ENCODE data around the gene ST6GALNAC6. TPM values are rescaled to one million over a fixed set of nuclear protein-coding genes. Genes with fewer than 3 reads are reported as not detected.

ST6GALNAC6 gene
- total and polyA plus RNA-seq, 10 of the 15 experiments (the other 5 are each of a cell fraction or from before 2014, with no cell fraction given), result 0.40 to 27.0 (median 16.8) TPM

- H2AFZ ChIP-seq (ENCODE audit: control insufficient read depth, low read depth, low read length), result no peak overlapping the region
- H3K4me2 ChIP-seq (ENCODE audit: control insufficient read depth, insufficient read depth), result no peak overlapping the region
- FAIRE-seq (no peak), ATAC-seq (no peak), DNase-seq (ENCODE audit: low read depth, low spot score) (no peak)
- peaks cover 0 to 7% of the 10 kb centered on the region in 2 experiments; a peak in 3 of 4 replicates for H3K36me3 ChIP-seq (ENCODE audit: control insufficient read depth in 2 of 2, insufficient read depth in 2 of 2, low read length in 1 of 2)
- H3K27me3 ChIP-seq (replicated peaks in 1 of 2; ENCODE audit: control insufficient read depth in 2 of 2, insufficient read depth in 2 of 2, low read length in 1 of 2), result no peaks in the 10 kb centered on the region
- ChIA-PET POLR2A (no interaction called here), RAD21 (ENCODE audit: unreplicated experiment) (interaction anchor here (1.4 kb wide), 1 partner anchor 86 kb away, joined by 3 read pairs; no protein-coding TSS in a partner anchor), CTCF (interaction anchor here (1.0 to 13.8 kb wide), 3 partner anchors 10 to 95 kb away, joined by 3 to 332 read pairs (median 5); no protein-coding TSS in a partner anchor), SMC1A (ENCODE audit: uncharacterized antibody, unreplicated experiment) (interaction anchor here (1.3 kb wide), 1 partner anchor 79 kb away, joined by 4 read pairs; no protein-coding TSS in a partner anchor)
- in situ Hi-C loops (cut with MboI) (no loop called here), intact Hi-C loops (cut with micrococcal nuclease; ENCODE audit: unreplicated experiment) (no loop called here)
- no peaks in the 10 kb centered on the region for H3K79me2 ChIP-seq (ENCODE audit: control insufficient read depth, insufficient read depth, low read length)
- no peak overlapping the region for H3K4me3 ChIP-seq
- H3K4me1 ChIP-seq (ENCODE audit: control insufficient read depth, insufficient read depth, low read length), result peaks cover 7% of the 10 kb centered on the region
- TF ChIP-seq LARP7 (IDR thresholded peaks at IDR 0.05) (no peak), HDGF (IDR thresholded peaks at IDR 0.05) (no peak), RBBP5 (conservative IDR thresholded peaks at IDR 0.05) (no peak), SREBF2 (IDR thresholded peaks at IDR 0.05; ENCODE audit: low read length) (no peak), PAX8 (IDR thresholded peaks at IDR 0.05) (no peak), POU2F2 (IDR thresholded peaks at IDR 0.05; ENCODE audit: borderline replicate concordance, low read depth, low read length) (no peak), E2F4 (IDR thresholded peaks at IDR 0.05; ENCODE audit: low read depth, low read length) (no peak), IKZF1 (conservative IDR thresholded peaks at IDR 0.05) (no peak), SMARCA5 (IDR thresholded peaks at IDR 0.05) (no peak), KDM1A (IDR thresholded peaks at IDR 0.05; ENCODE audit: borderline replicate concordance) (no peak), BRCA1 (IDR thresholded peaks at IDR 0.05; ENCODE audit: low read depth, low read length) (no peak), CREB1 (IDR thresholded peaks at IDR 0.05; ENCODE audit: low read depth) (no peak), SUZ12 (IDR thresholded peaks at IDR 0.05; ENCODE audit: unreplicated experiment) (no peak), IRF5 (IDR thresholded peaks at IDR 0.05; ENCODE audit: borderline replicate concordance) (no peak), PAX5 (IDR thresholded peaks at IDR 0.05; ENCODE audit: borderline replicate concordance, low read depth, low read length) (no peak), TBL1XR1 (IDR thresholded peaks at IDR 0.05; ENCODE audit: low read depth, low read length) (no peak), SIN3A (IDR thresholded peaks at IDR 0.05; ENCODE audit: low read depth, low read length) (no peak)
- H3K9me3 ChIP-seq (replicated peaks; ENCODE audit: control insufficient read depth, insufficient read depth, low read length), result no peaks in the 10 kb centered on the region
- no peak overlapping the region for H3K27ac ChIP-seq (ENCODE audit: control insufficient read depth, insufficient read depth)
- H4K20me1 ChIP-seq (ENCODE audit: control insufficient read depth, insufficient read depth), result no peaks in the 10 kb centered on the region
- BruUV-seq (replicated peaks), result no TSS peak
- no peak overlapping the region for H3K9ac ChIP-seq (ENCODE audit: control insufficient read depth, insufficient read depth, low read length)
- WGBS (ENCODE audit: insufficient coverage, insufficient replicate concordance, low lambda C conversion rate, missing lambda C conversion rate), result 72% methylated on average over 17 of the region's 17 CpGs
Measured at GRCh38 chr9:127947841-127948710, 48.7 kb upstream of the ST6GALNAC6 start.

Measured in GM12878 (cell line).